ENCODE measurements around the gene KLHL25. TPM values are rescaled to one million over a fixed set of nuclear protein-coding genes. Genes with fewer than 3 reads are reported as not detected.

Gene KLHL25
- total RNA-seq, 1 donor from 2014 or later: 5.2 TPM

DNA sequence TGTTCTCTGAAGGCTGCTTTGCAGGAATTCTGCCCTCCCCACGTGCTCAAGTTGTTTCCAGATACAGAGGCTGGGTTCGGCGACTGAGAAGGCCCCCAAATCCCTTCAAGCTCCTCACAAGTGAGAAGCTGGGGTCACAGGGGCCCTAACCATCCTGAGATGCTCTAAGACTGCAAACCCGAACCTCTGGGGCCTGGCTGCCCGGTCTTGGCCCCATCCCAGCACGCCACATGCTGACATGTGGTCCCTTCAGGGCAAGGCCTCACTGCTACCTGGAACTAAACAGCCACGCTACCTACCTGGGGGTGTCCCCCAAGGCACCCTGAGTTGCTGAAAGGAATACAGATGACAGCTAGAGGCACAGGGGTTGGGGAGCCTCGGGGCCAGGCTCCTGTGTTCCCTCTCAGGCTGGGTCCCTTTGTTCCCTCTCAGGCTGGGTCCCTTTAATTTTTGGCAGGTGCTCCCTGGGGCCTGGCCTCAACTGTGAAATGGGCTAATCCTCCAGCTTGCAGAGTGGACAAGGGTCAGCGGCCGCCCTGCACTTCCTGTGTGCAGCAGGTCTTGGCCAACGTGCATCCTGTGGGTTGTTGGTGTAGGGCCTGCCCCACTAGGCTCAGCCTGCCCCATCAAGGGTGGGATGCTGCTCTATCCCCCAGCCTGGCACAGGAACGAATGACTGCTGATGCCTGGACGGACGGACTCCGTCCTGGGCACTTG is 32.5 kb downstream of the KLHL25 start:
- no peak overlapping the region for H3K27ac ChIP-seq (ENCODE audit: low read depth, low read length)
- H3K9me3 ChIP-seq (ENCODE audit: control insufficient read depth in 3 of 3, low read length in 3 of 3): no peaks in the 10 kb centered on the region
- peaks cover 9 to 14% (median 13%) of the 10 kb centered on the region in 3 donors for H3K36me3 ChIP-seq (ENCODE audit: control insufficient read depth in 3 of 3, insufficient read depth in 3 of 3, low read length in 3 of 3)
- no peak overlapping the region for H3K4me3 ChIP-seq (ENCODE audit: low read length in 3 of 3)
- no peaks in the 10 kb centered on the region for H3K27me3 ChIP-seq (ENCODE audit: control insufficient read depth in 3 of 3, insufficient read depth in 3 of 3, low read length in 3 of 3)
- H3K9ac ChIP-seq (ENCODE audit: low read depth in 1 of 3, low read length in 3 of 3): peak overlapping the region in 1 of 3 donors; percentile 25
- peaks cover 41 to 59% (median 43%) of the 10 kb centered on the region in 3 donors for H3K4me1 ChIP-seq (ENCODE audit: control insufficient read depth in 3 of 3, insufficient read depth in 3 of 3, low read length in 3 of 3)

GRCh38 chr15:85761635-85762034 is 33.1 kb downstream of the KLHL25 start:
- no peak overlapping the region for H3K27ac ChIP-seq (ENCODE audit: low read depth, low read length)
- no peak overlapping the region for H3K9ac ChIP-seq (ENCODE audit: low read depth in 1 of 3, low read length in 3 of 3)
- peaks cover 9 to 14% (median 13%) of the 10 kb centered on the region in 3 donors for H3K36me3 ChIP-seq (ENCODE audit: control insufficient read depth in 3 of 3, insufficient read depth in 3 of 3, low read length in 3 of 3)
- no peaks in the 10 kb centered on the region for H3K27me3 ChIP-seq (ENCODE audit: control insufficient read depth in 3 of 3, insufficient read depth in 3 of 3, low read length in 3 of 3)
- no peak overlapping the region for H3K4me3 ChIP-seq (ENCODE audit: low read length in 3 of 3)
- H3K4me1 ChIP-seq (ENCODE audit: control insufficient read depth in 3 of 3, insufficient read depth in 3 of 3, low read length in 3 of 3): peaks cover 40 to 56% (median 41%) of the 10 kb centered on the region in 3 donors
- H3K9me3 ChIP-seq (ENCODE audit: control insufficient read depth in 3 of 3, low read length in 3 of 3): no peaks in the 10 kb centered on the region

- H3K4me1 ChIP-seq (ENCODE audit: control insufficient read depth in 3 of 3, insufficient read depth in 3 of 3, low read length in 3 of 3): peaks cover 31 to 50% (median 35%) of the 10 kb centered on the region in 3 donors
- no peaks in the 10 kb centered on the region for H3K9me3 ChIP-seq (ENCODE audit: control insufficient read depth in 3 of 3, low read length in 3 of 3)
- no peak overlapping the region for H3K4me3 ChIP-seq (ENCODE audit: low read length in 3 of 3)
- no peaks in the 10 kb centered on the region for H3K27me3 ChIP-seq (ENCODE audit: control insufficient read depth in 3 of 3, insufficient read depth in 3 of 3, low read length in 3 of 3)
- no peak overlapping the region for H3K27ac ChIP-seq (ENCODE audit: low read depth, low read length)
- H3K36me3 ChIP-seq (ENCODE audit: control insufficient read depth in 3 of 3, insufficient read depth in 3 of 3, low read length in 3 of 3): peaks cover 9 to 14% (median 13%) of the 10 kb centered on the region in 3 donors
- no peak overlapping the region for H3K9ac ChIP-seq (ENCODE audit: low read depth in 1 of 3, low read length in 3 of 3)
These were observed 34.0 kb downstream of the KLHL25 start for GRCh38 chr15:85760531-85761371.

DNA sequence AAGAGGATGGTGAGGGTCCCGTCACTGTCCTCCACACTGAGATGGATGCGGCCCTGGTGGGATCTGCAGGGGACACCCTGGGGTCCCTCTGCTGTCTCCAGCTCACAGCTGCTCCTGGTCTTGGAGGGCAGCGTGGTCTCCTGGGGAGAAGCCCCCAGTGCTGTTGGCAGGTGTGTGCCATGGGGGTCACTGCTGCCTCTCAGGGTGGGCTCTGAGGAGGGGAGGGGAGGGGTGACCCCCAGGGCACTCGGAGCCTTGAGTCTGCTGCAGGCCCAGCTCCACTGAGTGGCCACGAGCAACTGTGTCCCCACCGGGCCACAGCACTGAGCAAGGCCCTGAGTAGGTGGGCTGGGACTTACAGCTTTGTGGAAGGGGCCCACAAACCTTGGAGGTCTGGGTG is 34.7 kb downstream of the KLHL25 start:
- H3K4me3 ChIP-seq (ENCODE audit: low read length in 3 of 3): no peak overlapping the region
- no peaks in the 10 kb centered on the region for H3K9me3 ChIP-seq (ENCODE audit: control insufficient read depth in 3 of 3, low read length in 3 of 3)
- H3K27me3 ChIP-seq (ENCODE audit: control insufficient read depth in 3 of 3, insufficient read depth in 3 of 3, low read length in 3 of 3): no peaks in the 10 kb centered on the region
- no peak overlapping the region for H3K9ac ChIP-seq (ENCODE audit: low read depth in 1 of 3, low read length in 3 of 3)
- peaks cover 9 to 14% (median 13%) of the 10 kb centered on the region in 3 donors for H3K36me3 ChIP-seq (ENCODE audit: control insufficient read depth in 3 of 3, insufficient read depth in 3 of 3, low read length in 3 of 3)
- peaks cover 35 to 54% (median 38%) of the 10 kb centered on the region in 3 donors for H3K4me1 ChIP-seq (ENCODE audit: control insufficient read depth in 3 of 3, insufficient read depth in 3 of 3, low read length in 3 of 3)
- H3K27ac ChIP-seq (ENCODE audit: low read depth, low read length): no peak overlapping the region

- Histone ChIP-seq H3K27me3 (ENCODE audit: control insufficient read depth in 3 of 3, insufficient read depth in 3 of 3, low read length in 3 of 3) (no peaks in the 10 kb centered on the region), H3K27ac (ENCODE audit: low read depth, low read length) (no peak overlapping the region), H3K36me3 (ENCODE audit: control insufficient read depth in 3 of 3, insufficient read depth in 3 of 3, low read length in 3 of 3) (peaks cover 9 to 14% (median 13%) of the 10 kb centered on the region in 3 donors), H3K9me3 (ENCODE audit: control insufficient read depth in 3 of 3, low read length in 3 of 3) (no peaks in the 10 kb centered on the region), H3K9ac (ENCODE audit: low read depth in 1 of 3, low read length in 3 of 3) (no peak overlapping the region), H3K4me3 (ENCODE audit: low read length in 3 of 3) (no peak overlapping the region), H3K4me1 (ENCODE audit: control insufficient read depth in 3 of 3, insufficient read depth in 3 of 3, low read length in 3 of 3) (peaks cover 33 to 50% (median 34%) of the 10 kb centered on the region in 3 donors)
These were observed 35.3 kb downstream of the KLHL25 start for GRCh38 chr15:85759376-85759775.

DNA sequence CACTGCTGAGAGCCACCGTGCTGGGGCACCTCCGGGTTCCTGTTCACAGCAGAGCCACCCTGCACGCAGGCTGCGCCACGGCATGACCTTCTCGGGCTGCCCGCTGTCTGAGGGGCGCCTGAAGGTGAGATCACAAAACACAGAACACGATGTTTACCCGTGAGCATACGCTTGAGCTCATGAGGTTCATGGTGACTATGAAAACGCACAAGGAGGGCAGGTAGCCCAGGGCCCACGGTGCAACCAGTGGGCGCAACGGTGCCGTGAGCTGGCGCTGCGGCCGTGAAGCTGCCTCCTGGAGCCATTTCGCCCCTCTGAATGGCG is 36.1 kb downstream of the KLHL25 start:
- Histone ChIP-seq H3K27ac (ENCODE audit: low read depth, low read length) (no peak overlapping the region), H3K4me3 (ENCODE audit: low read length in 3 of 3) (no peak overlapping the region), H3K9ac (ENCODE audit: low read depth in 1 of 3, low read length in 3 of 3) (no peak overlapping the region), H3K4me1 (ENCODE audit: control insufficient read depth in 3 of 3, insufficient read depth in 3 of 3, low read length in 3 of 3) (peaks cover 26 to 42% (median 26%) of the 10 kb centered on the region in 3 donors), H3K27me3 (ENCODE audit: control insufficient read depth in 3 of 3, insufficient read depth in 3 of 3, low read length in 3 of 3) (no peaks in the 10 kb centered on the region), H3K36me3 (ENCODE audit: control insufficient read depth in 3 of 3, insufficient read depth in 3 of 3, low read length in 3 of 3) (peaks cover 9 to 14% (median 13%) of the 10 kb centered on the region in 3 donors), H3K9me3 (ENCODE audit: control insufficient read depth in 3 of 3, low read length in 3 of 3) (no peaks in the 10 kb centered on the region)

GRCh38 chr15:85757939-85758654 is 36.6 kb downstream of the KLHL25 start:
- Histone ChIP-seq H3K4me1 (ENCODE audit: control insufficient read depth in 3 of 3, insufficient read depth in 3 of 3, low read length in 3 of 3) (peaks cover 21 to 37% (median 21%) of the 10 kb centered on the region in 3 donors), H3K4me3 (ENCODE audit: low read length in 3 of 3) (no peak overlapping the region), H3K27ac (ENCODE audit: low read depth, low read length) (no peak overlapping the region), H3K27me3 (ENCODE audit: control insufficient read depth in 3 of 3, insufficient read depth in 3 of 3, low read length in 3 of 3) (no peaks in the 10 kb centered on the region), H3K36me3 (ENCODE audit: control insufficient read depth in 3 of 3, insufficient read depth in 3 of 3, low read length in 3 of 3) (peaks cover 9 to 14% (median 13%) of the 10 kb centered on the region in 3 donors), H3K9me3 (ENCODE audit: control insufficient read depth in 3 of 3, low read length in 3 of 3) (no peaks in the 10 kb centered on the region), H3K9ac (ENCODE audit: low read depth in 1 of 3, low read length in 3 of 3) (no peak overlapping the region)

DNA sequence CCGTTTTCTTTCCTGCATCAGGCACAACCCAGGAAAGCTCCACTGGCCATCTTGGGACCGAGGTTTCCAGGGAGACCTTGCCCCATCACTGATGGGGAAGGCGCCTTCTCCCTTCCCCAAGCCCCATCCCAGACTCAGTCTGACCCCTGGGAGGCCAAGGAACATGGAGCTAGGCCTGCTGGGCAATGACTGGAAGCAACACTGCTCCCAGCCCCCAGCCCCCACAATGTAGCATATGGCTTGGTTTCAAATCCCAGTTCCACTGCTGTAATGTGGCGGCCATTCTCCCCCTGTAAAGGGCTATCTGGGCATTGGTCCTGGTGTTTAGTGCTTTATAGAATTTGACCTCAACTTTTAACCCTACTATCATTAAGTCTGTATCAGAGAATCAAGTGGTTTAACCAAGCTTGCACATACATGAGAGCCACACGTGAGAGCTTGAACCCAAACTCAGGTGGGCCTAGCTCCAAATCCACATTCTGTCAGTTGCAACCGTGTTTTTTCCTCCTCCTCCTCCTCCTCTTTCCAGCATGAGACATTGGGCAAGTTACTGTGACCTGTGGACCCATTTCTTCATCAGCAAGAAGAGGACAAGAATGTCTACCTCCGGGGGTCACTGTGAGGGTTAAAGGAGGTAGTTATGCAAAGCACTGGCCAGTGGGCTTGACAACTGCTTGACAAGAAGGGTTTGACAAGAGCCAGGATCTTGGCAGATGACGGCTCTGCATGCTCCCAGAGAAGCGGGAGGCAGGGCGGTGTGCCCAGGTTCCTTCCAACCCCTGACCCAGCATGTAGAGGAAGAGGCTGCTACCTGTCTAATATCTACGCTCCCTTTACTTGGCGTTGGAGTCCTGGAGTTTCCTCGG is 37.4 kb downstream of the KLHL25 start:
- H3K27me3 ChIP-seq (ENCODE audit: control insufficient read depth in 3 of 3, insufficient read depth in 3 of 3, low read length in 3 of 3): no peaks in the 10 kb centered on the region
- H3K27ac ChIP-seq (ENCODE audit: low read depth, low read length): no peak overlapping the region
- no peak overlapping the region for H3K4me3 ChIP-seq (ENCODE audit: low read length in 3 of 3)
- no peaks in the 10 kb centered on the region for H3K9me3 ChIP-seq (ENCODE audit: control insufficient read depth in 3 of 3, low read length in 3 of 3)
- peaks cover 9 to 14% (median 13%) of the 10 kb centered on the region in 3 donors for H3K36me3 ChIP-seq (ENCODE audit: control insufficient read depth in 3 of 3, insufficient read depth in 3 of 3, low read length in 3 of 3)
- peaks cover 17 to 35% (median 19%) of the 10 kb centered on the region in 3 donors for H3K4me1 ChIP-seq (ENCODE audit: control insufficient read depth in 3 of 3, insufficient read depth in 3 of 3, low read length in 3 of 3)
- no peak overlapping the region for H3K9ac ChIP-seq (ENCODE audit: low read depth in 1 of 3, low read length in 3 of 3)

GRCh38 chr15:85756411-85757072 is 38.2 kb downstream of the KLHL25 start:
- Histone ChIP-seq H3K4me1 (ENCODE audit: control insufficient read depth in 3 of 3, insufficient read depth in 3 of 3, low read length in 3 of 3) (peaks cover 22 to 35% (median 26%) of the 10 kb centered on the region in 3 donors), H3K27me3 (ENCODE audit: control insufficient read depth in 3 of 3, insufficient read depth in 3 of 3, low read length in 3 of 3) (no peaks in the 10 kb centered on the region), H3K27ac (ENCODE audit: low read depth, low read length) (no peak overlapping the region), H3K36me3 (ENCODE audit: control insufficient read depth in 3 of 3, insufficient read depth in 3 of 3, low read length in 3 of 3) (peaks cover 9 to 14% (median 13%) of the 10 kb centered on the region in 3 donors), H3K9ac (ENCODE audit: low read depth in 1 of 3, low read length in 3 of 3) (no peak overlapping the region), H3K4me3 (ENCODE audit: low read length in 3 of 3) (no peak overlapping the region), H3K9me3 (ENCODE audit: control insufficient read depth in 3 of 3, low read length in 3 of 3) (no peaks in the 10 kb centered on the region)

Data from skeletal muscle tissue (tissue), 4 donors.